ENCODE results near the gene TMEM175. TPM values are rescaled to one million over a fixed set of nuclear protein-coding genes. Genes with fewer than 3 reads are reported as not detected.

TMEM175 gene
- total and polyA plus RNA-seq, 9 of the 15 experiments (the other 6 are each of a cell fraction or from before 2014, with no cell fraction given), result 0.13 to 30.9 (median 9.4) TPM

DNA sequence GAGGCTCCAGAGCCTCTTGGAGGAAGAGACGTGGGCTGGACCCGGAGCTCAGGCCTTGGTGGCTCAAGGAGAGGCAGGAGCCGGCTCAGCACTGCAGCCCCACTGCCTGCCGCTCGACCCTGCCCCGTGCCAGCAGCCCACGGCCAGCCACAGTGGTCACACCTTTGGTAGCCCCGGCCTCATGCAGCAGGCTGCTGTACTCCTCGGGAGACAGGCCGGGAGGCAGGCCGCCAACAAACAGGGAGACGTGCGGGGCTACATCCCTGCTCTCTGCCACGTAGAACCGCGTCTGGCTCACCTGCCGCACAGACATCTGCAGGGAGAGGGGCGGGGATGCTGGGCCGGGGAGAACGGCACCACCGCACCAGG, 33.5 kb downstream of the TMEM175 start:
- Histone ChIP-seq H3K4me2 (ENCODE audit: insufficient read depth, low read length) (no peak overlapping the region), H3K9ac (ENCODE audit: insufficient read depth in 1 of 2, low read depth in 2 of 2, low read length in 2 of 2) (no peak overlapping the region; a peak in 1 of 4 replicates), H2AFZ (ENCODE audit: low read depth, low read length) (no peak overlapping the region), H3K9me3 (replicated peaks; ENCODE audit: control insufficient read depth, insufficient read depth, low read depth, low read length) (no peaks in the 10 kb centered on the region), H3K4me3 (no peak overlapping the region), H3K9me1 (ENCODE audit: control insufficient read depth, insufficient read depth, low read length) (no peaks in the 10 kb centered on the region), H3K4me1 (replicated peaks in 1 of 2; ENCODE audit: control insufficient read depth in 2 of 2, insufficient read depth in 2 of 2, low read length in 2 of 2) (peaks cover 0 to 50% of the 10 kb centered on the region in 2 experiments; a peak in 3 of 5 replicates), H3K27ac (ENCODE audit: extremely low read depth, low read depth, low read length) (no peak overlapping the region), H3K36me3 (ENCODE audit: control insufficient read depth, insufficient read depth, low read length) (peaks cover 26% of the 10 kb centered on the region; the same call in 1 of the 3 replicates), H3K27me3 (ENCODE audit: control insufficient read depth in 2 of 2, insufficient read depth in 2 of 2, low read length in 2 of 2) (no peaks in the 10 kb centered on the region), H4K20me1 (replicated peaks; ENCODE audit: control insufficient read depth, insufficient read depth, low read length) (no peaks in the 10 kb centered on the region), H3K79me2 (ENCODE audit: control insufficient read depth, insufficient read depth, low read length) (no peaks in the 10 kb centered on the region)
- BruUV-seq (replicated peaks), result no TSS peak
- POLR2A ChIA-PET, result interaction anchor here (0.7 kb wide), 1 partner anchor 58 kb away, joined by 3 read pairs; no protein-coding TSS in a partner anchor
- no peak for FAIRE-seq
- intact Hi-C loops (cut with micrococcal nuclease) (no loop called here), in situ Hi-C loops (cut with MboI) (no loop called here)
- WGBS (ENCODE audit: insufficient coverage, low coverage, missing lambda C conversion rate), result 94% methylated on average over 10 of the region's 21 CpGs
- no peak for DNase-seq (ENCODE audit: extremely low read depth in 1 of 4, low spot score in 3 of 4)
- CTCF ChIA-PET (ENCODE audit: low intra/inter-chr PET ratio), result no interaction called here
- TF ChIP-seq NFXL1 (CRISPR knock-in tag; IDR thresholded peaks at IDR 0.05) (no peak), RFX1 (IDR thresholded peaks at IDR 0.05) (no peak), ZKSCAN3 (CRISPR knock-in tag; IDR thresholded peaks at IDR 0.05) (no peak), ZNF445 (CRISPR knock-in tag; IDR thresholded peaks at IDR 0.05; ENCODE audit: low read depth) (no peak), HCFC1 (IDR thresholded peaks at IDR 0.05; ENCODE audit: low read depth, low read length) (no peak), POLR2AphosphoS2 (IDR thresholded peaks at IDR 0.05; ENCODE audit: low read length) (no peak), BACH1 (tag; IDR thresholded peaks at IDR 0.05) (no peak), MTA3 (IDR thresholded peaks at IDR 0.05; ENCODE audit: borderline replicate concordance) (no peak), CCNT2 (IDR thresholded peaks at IDR 0.05; ENCODE audit: borderline replicate concordance, extremely low read depth, insufficient read length, low read depth, low read length) (no peak), SIRT6 (IDR thresholded peaks at IDR 0.05; ENCODE audit: low read depth, low read length) (no peak), ZNF212 (CRISPR knock-in tag; IDR thresholded peaks at IDR 0.05) (no peak), SMAD3 (CRISPR knock-in tag; conservative IDR thresholded peaks at IDR 0.05) (no peak)
- TF ChIP-seq, protein P1, sequence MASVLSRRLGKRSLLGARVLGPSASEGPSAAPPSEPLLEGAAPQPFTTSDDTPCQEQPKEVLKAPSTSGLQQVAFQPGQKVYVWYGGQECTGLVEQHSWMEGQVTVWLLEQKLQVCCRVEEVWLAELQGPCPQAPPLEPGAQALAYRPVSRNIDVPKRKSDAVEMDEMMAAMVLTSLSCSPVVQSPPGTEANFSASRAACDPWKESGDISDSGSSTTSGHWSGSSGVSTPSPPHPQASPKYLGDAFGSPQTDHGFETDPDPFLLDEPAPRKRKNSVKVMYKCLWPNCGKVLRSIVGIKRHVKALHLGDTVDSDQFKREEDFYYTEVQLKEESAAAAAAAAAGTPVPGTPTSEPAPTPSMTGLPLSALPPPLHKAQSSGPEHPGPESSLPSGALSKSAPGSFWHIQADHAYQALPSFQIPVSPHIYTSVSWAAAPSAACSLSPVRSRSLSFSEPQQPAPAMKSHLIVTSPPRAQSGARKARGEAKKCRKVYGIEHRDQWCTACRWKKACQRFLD (CRISPR knock-in tag; IDR thresholded peaks at IDR 0.05), result no peak
- ATAC-seq, result no peak

All from K562 (cell line).